ENCODE data around the gene BSPRY.

DNA sequence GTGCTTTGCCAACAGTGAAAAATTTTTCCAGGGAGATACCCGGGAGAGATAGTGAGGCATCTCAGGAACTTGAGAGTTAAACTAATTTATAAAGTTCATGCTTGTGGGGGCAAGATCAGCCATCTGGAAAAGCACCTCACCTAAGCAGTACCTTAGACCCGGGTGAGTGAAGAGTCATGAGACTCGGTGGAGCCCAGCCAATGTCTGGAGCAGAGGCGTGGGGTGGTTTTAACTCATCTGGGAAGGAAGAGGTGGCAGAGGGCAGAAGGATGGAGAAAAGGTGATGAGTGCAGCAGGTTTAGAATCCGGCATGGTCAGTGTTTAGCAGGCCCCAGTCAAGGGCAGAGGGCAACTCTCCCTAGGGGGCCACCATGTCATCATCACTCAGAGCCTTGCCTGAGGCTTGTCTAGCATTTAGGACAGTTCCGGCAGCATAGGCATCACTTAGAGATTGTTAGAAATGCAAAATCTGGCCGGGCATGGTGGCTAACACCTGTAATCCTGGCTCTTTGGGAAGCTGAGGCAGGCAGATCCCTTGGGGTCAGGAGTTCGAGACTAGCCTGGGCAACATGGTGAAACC lies 41.9 kb upstream of the BSPRY start:
- TF ChIP-seq, protein P1, sequence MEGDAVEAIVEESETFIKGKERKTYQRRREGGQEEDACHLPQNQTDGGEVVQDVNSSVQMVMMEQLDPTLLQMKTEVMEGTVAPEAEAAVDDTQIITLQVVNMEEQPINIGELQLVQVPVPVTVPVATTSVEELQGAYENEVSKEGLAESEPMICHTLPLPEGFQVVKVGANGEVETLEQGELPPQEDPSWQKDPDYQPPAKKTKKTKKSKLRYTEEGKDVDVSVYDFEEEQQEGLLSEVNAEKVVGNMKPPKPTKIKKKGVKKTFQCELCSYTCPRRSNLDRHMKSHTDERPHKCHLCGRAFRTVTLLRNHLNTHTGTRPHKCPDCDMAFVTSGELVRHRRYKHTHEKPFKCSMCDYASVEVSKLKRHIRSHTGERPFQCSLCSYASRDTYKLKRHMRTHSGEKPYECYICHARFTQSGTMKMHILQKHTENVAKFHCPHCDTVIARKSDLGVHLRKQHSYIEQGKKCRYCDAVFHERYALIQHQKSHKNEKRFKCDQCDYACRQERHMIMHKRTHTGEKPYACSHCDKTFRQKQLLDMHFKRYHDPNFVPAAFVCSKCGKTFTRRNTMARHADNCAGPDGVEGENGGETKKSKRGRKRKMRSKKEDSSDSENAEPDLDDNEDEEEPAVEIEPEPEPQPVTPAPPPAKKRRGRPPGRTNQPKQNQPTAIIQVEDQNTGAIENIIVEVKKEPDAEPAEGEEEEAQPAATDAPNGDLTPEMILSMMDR (conservative IDR thresholded peaks at IDR 0.05; ENCODE audit: low read depth in 2 of 2), result no peak
- no peak for TF ChIP-seq REST (IDR thresholded peaks at IDR 0.05; ENCODE audit: unreplicated experiment)
- no peak for TF ChIP-seq NANOG (IDR thresholded peaks at IDR 0.05; ENCODE audit: borderline replicate concordance)
- TF ChIP-seq ZNF462 (CRISPR knock-in tag; IDR thresholded peaks at IDR 0.05), result no peak
- TF ChIP-seq EZH2phosphoT487 (IDR thresholded peaks at IDR 0.05; ENCODE audit: unreplicated experiment), result no peak
- TF ChIP-seq EZH2 (IDR thresholded peaks at IDR 0.05; ENCODE audit: low read depth, unreplicated experiment), result no peak
- no peak for TF ChIP-seq POLR2AphosphoS5 (IDR thresholded peaks at IDR 0.05; ENCODE audit: low read depth)
